Measurements from ENCODE around the gene C16orf95.

GRCh38 chr16:87314990-87315420 lies 2.2 kb downstream of the C16orf95 start:
- no peak for TF ChIP-seq POLR2AphosphoS5 (IDR thresholded peaks at IDR 0.05; ENCODE audit: low read depth, low read length)
- TF ChIP-seq CTCF (IDR thresholded peaks at IDR 0.05) = no peak
- TF ChIP-seq REST (IDR thresholded peaks at IDR 0.05; ENCODE audit: insufficient read depth in 1 of 2, low read depth in 2 of 2, low read length in 1 of 2) = no peak
- no peak for TF ChIP-seq TCF7L2 (IDR thresholded peaks at IDR 0.05; ENCODE audit: low read depth, low read length)
